Melanocyte of skin (primary cell): ENCODE results near the gene GJA4. TPM values are rescaled to one million over a fixed set of nuclear protein-coding genes. Genes with fewer than 3 reads are reported as not detected.

Source experiments
- total RNA-seq, 2 donors: library from RNA; depleted of rRNA; stranded (reverse); fragments of >200 nt; gene quantifications; 2 replicates each; pipeline ENCODE4 v1.2.3, GENCODE V29; 2012

Gene GJA4
- not detected for total RNA-seq

GRCh38 chr1:34792868-34793727 is at the start of gene GJA4:
Gene GJA4, plus strand, starts transcription at chr1:34792999. Its CDS starts 1,215 bp downstream, at chr1:34794214.

GRCh38 chr1:34754964-34755637 is 37.7 kb upstream of the GJA4 start, which contains the start of gene GJB5:
Gene GJB5, plus strand, starts transcription at chr1:34755047. Its CDS starts 2,284 bp downstream, at chr1:34757331.

DNA sequence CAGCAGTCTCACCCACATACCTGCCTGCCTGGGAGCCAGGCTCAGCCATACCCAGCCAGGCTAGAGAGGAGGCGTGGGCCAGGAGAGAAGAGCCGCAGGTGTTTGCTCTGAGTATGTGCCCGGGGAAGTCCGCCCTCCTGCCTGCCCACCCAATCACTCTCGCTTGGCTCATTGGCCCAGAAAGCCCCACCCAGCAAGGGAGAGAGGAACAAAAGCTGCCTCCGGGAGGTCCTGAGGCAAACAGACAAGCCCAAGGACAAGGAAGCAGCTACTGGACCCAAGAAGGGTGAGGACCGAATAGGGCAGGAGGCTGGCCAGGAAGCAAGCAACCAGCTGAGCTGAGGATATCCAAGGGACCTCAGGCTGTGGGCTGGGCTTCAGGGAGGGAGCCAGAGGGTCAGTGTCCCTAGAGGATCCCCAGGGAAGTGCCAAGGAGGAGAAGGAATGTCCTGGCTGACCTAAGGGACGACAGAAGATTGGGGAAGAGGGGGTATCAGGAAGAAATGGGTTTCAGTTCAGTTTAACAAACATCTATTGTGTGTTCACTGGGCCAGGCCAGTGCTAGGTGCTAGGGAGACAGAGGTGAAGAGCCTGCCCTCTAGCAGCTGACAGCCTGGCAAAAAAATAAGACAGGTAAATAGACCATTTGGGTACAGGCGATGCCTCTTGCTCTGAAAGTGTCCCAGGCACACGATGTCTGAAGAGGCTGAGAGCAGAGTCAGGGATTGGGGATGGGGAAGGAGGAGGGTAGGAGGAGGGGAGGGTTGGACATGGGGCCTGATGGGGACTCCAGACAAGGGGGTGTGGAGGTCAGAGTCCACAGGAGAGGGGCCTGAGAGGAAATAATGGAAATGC is 33.1 kb upstream of the GJA4 start, which contains the start of gene GJB4:
Gene GJB4, plus strand, starts transcription at position 238 of the 855 bp plus-strand sequence. CDS start 1,515 bp downstream, outside the sequence.

DNA sequence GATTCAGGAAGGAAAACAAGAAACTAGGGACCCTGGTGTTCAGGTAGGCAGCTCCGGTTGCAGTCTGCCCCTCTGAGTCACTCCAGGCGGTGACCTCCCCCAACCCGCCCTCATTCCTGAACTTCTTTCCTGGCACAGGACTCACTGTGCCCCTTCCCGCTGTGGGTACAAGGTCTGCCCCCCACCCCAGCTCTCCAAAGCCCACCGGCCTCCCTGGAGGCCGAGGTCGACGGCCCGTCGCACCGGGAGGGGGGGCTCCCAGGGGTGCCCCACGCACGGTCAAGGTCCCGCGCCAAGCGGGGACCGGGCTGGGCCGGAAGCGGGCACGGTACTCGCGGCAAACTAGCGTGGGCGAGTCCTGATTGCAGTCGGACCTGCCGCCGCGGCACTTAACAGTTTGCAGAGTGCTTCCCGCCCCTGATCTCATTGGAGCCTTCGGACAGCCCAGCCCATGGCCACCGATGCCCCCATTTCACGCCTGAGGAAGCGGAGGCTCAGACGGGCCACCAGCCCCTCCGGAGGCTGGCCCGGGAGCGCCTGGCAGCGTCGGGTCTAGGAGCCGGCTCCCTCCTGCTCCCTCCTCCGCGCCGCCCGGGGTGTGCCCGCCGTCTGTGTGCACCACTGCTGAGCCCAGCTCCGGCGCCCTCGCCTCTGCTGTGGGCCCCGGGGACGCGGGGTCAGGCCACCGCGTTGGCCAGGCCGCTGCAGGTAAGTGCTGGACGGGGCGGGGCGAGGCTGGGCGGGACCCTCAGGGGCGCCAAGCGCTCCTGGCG is 11.5 kb upstream of the GJA4 start, which contains the start of gene GJB3:
Gene GJB3, plus strand, starts transcription at position 144 of the 773 bp plus-strand sequence. CDS start 3,549 bp downstream, outside the sequence.

Other genes starting within 250 kb of the GJA4 start
- not detected for gene GJB5, start 38.0 kb upstream of the GJA4 start, total RNA-seq
- gene GJB4, start 33.3 kb upstream of the GJA4 start, total RNA-seq = not detected
- gene GJB3, start 11.8 kb upstream of the GJA4 start, total RNA-seq = not detected
- gene SMIM12, start 66.8 kb downstream of the GJA4 start, total RNA-seq = 10 to 100 TPM; 33.0 to 34.3 TPM
- under 1 TPM; under 0.01 TPM for gene DLGAP3, start 136.7 kb downstream of the GJA4 start, total RNA-seq
- gene TMEM35B, start 192.3 kb downstream of the GJA4 start, total RNA-seq = 10 to 100 TPM; 11.7 to 12.3 TPM
- gene ZMYM6, start 238.9 kb downstream of the GJA4 start, total RNA-seq = 10 to 100 TPM; 17.0 to 21.3 TPM